ENCODE data around the gene PRMT7.

The PRMT7 gene

GRCh38 chr16:68367030-68367429 lies 56.2 kb downstream of the PRMT7 start:
- DNase-seq = no peak

DNA sequence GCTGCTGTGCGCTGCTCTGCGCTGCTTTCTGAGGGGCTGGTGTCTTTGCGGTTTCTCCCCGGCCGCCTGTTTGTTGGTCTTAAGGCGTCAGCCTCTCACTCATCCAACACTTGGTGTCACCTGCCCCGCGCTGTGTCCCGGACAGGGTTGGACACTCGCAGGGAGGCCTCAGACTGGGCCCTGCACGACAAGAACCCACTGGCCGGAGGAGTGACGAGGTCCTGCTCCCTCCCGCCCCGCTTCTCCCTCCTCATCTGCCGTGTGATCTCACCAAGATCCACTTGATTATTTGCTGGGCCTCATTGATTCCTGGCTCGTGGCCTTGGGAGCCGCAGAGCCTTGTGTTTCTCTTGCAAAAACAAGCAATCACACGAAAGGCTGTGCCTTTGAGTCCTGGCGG lies 56.6 kb downstream of the PRMT7 start:
- DNase-seq = no peak

DNA sequence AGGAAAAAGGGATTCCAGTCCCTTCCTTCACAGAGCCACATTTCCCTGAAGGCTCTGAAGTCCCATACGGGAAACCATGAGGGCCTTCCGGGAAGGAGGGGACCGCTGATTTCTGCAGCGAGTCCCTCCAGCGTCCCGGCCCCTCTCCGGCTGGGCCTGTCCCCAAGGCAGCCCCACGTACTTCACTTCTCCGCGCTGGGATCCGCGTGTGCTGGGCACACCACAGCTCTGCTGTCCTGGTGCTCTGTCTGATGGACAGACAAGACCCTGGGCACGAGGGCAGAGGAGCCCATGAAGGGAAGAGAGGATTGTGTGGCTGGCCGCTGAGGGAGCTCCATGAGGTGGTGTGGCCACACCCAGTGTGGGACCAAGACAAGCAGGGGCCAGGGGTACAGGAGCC lies 57.1 kb downstream of the PRMT7 start:
- no peak for DNase-seq

DNA sequence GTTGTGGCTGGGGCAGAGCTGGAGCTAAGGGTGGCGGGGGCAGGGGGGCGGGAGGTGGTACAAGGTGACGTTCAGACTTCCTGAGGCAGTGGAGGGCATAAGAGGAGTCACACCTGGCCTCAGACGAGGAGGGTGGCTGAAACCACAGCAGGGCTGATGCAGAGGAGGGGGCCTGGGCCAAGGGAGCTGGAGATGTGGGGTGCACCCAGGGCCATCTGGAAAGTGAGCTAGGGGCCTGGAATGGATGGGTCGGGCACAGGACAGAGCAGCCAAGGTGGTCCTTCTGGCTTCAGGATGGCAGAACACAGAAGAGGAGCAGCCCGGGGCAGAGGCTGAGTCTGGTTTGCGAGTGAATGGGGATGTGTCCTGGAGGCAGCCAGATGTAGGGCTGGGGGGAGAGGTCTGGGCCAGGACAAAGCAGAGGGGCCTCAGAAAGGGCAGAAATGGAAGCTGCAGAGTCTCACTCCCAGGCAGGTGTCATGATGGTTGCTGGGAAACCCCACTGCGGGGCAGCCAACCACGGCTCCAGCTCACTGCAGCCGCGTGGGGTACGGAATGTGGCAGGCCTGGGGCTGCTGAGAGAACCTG lies 57.6 kb downstream of the PRMT7 start:
- DNase-seq = no peak

DNA sequence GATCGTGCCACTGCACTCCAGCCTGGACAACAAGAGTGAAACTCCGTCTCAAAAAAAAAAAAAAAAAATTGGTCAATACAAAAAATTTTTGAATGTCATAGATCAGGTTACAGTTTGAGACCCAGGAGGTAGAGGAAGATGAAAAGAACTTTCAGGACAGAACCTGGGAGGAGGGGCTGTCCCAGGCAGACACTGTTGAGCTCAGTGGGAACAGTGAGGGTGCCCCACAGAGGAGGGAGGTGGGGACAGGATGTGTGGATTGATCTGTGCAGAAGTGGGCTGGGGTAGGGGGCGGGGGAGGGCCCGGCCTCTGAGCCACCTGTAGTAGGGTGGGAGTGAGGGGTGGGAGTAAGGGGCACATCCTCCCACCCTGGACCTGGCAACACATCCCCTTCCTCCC lies 58.3 kb downstream of the PRMT7 start:
- no peak for DNase-seq

- DNase-seq = peak; percentile 56
These were observed 59.1 kb downstream of the PRMT7 start for GRCh38 chr16:68369697-68370580.

DNA sequence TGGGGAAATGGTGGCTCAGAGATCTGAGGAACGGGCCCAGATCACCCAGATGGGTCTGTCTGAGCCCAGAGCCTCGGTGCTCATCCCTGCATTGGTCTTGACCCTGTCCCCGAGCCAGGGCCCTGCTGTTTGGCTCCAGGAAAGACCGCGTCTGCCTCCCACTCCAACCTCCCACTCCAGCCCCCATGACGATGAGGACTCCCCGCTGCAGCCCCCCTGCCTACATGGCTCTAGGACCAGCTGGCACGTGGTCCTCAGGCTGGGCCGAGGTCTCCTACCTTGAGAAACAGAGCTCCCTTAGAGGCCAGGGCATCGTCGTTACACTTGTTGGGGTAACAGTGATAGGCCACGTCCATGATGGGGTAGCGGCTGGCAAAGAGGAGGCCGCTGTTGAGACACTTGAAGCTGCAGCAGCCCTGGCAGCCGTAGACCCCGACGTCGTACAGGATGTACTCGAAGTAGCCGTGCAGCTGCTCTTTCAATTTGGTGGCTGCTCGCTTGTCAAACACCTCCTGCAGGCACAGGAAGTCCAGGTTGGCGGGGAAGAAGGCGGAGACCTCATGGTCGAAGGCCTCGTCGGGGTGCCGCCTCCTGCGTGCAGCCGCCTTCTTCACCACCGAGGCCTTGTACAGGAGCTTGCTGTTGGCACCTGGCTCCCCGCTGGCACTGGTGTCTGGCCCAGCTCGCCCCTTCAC lies 59.9 kb downstream of the PRMT7 start:
- no peak for DNase-seq

GRCh38 chr16:68371276-68371651 lies 60.4 kb downstream of the PRMT7 start:
- no peak for DNase-seq

GRCh38 chr16:68371706-68372380 lies 61.0 kb downstream of the PRMT7 start:
- no peak for DNase-seq

GRCh38 chr16:68372381-68372720 lies 61.5 kb downstream of the PRMT7 start:
- DNase-seq = no peak

DNA sequence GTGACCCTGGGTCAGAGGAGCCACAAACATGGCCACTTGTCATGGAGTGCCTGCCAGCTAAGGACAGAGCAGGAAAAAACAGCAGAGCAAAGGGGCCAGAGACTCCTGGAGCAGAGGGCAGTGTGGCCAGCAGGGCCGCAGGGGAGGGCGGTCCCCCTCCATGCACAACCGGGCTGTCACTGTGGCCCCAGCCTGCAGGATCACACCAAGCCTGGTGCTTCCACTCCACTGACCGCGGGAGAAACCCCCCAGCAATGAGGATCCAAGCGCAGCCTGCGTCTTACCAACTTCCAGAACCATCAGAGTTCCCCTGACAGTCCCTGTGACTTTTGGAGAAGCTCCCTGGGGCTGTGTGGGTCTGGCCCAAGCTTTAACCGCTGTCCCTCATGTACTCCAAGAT lies 62.0 kb downstream of the PRMT7 start:
- no peak for DNase-seq

DNA sequence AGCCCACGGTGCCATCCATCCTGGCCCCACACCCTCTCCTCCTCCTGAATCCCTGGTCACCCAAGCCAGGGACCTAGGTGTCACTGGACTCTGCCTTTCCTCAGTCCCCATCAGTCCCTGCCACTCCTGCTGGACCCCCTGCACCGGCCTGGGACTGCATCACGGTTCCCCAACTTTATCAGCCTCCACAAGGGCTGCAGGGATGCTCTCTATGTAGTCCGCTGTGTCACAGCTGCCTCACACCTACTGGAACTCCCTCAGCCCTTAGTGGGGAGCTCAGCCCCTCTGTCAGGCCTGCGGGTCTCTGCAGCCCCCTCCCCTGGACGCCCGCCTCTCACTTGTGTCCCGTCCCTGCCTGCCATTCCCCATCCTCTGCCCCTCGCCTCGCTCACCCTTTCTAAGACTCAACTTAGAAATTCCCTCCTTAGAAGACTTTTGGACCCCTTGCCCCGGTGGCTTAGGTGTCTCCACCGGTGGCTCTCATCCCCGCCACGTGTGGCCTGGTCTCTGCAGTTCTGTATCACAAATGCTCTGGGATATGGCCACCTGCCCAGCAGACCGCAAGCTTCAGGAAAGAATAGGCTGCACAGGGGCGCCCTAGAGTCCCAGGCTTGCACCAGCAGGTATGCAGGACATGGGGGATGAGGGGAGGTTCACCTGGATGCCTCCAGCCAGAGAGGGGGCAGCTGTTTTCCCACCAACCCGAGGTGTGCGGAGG lies 62.9 kb downstream of the PRMT7 start:
- DNase-seq = no peak

- no peak for DNase-seq
These were observed 63.5 kb downstream of the PRMT7 start for GRCh38 chr16:68374246-68374805.

- DNase-seq = no peak
These were observed 64.3 kb downstream of the PRMT7 start for GRCh38 chr16:68374961-68375660.

DNA sequence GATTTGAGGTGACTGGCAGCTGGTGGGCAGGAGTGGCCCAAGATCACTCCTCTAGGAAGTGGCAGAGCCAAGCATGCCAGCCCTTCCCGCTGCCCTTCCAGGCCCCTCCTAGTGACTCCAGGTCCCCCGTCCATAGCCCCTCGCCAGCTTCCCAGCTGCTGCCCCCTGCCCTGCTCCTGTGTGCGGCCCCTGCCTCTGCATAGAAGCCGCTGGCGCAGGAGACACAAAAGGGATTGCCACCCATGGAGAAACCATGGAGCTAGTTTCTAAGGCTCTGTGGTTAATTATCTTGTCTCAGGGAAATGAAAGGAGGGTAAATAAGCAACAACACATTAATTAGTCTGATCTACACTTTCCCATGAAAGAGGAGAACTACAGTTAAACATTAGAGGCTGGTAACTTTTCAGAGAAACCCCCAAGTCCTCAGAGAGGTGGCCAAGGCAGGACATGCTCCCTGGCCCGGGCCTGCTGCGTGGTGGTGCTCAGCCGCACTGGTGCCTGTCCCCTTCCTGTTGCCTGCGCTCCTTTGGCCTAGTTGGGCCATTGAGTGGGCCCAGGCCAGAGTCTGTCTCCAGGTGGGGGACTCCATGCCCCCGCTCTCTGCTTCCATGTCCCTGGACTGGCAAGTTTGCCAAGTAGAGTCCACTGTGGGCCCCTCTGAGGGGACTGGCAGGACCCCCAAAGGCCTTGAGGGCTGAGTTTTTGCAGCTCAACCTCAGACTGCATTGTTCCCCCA lies 65.2 kb downstream of the PRMT7 start:
- no peak for DNase-seq

- no peak for DNase-seq
These were observed 65.8 kb downstream of the PRMT7 start for GRCh38 chr16:68376590-68376989.

DNA sequence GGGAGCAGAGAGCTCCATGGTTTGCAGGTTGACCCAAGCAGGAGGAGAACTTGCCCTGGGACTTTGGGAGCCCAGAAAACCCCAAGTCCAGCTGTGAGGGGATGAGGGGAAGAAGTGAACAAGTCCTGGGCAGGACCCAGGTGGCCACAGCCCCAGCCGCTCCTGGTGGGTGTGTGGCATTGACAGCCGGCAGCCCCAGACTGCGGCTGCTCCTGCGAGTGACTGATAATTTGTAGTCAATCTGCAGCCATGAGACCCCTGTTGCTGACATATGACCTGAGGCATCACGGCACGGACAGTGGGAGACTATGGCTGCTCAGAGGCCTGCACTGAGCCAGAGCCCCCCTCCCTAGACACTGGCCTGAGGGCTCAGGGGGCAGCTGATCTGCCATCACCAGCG lies 66.4 kb downstream of the PRMT7 start:
- no peak for DNase-seq

DNA sequence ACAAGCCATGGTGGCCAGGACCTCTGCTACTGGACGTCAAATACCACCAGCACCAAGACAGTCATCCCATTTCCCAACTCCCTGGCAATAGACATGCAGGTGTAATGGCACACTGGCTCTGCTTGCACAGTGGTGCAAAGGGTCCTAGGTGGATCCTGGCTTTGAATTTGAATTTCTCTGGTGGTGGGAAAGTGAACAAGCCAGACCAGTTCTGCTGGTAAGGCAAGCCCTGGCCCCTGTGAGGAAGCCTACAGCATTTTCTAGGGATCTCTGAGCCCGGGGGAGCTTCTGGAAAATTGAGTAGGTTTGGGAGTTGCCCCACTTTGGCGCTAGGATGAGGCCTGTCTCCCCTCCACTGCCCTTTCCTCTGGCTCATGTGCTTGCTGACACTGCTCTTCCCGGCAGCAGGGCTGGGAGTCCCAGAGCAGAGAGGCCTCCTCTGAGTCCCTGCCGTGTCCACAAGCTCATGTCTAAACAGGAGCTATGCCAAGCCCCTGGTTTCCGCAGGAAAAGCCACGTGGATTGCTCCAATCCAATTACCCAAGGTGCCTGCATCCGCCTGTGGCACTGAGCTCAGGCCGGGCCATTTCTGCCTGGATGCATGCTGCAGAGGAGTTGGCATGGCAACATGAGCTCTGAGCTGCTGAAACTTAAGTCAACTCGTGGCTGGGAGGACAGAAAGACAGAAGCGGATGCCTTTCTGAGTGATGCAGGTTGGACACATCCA lies 67.0 kb downstream of the PRMT7 start:
- DNase-seq = no peak

- no peak for DNase-seq
These were observed 67.9 kb downstream of the PRMT7 start for GRCh38 chr16:68378436-68379415.

Data from SIG-M5 (cell line).